H1 (cell line): ENCODE data around the gene NT5C. TPM values are rescaled to one million over a fixed set of nuclear protein-coding genes. Genes with fewer than 3 reads are reported as not detected.

Experiments
- CTCF ChIA-PET: fragments of 300-600 bp; sonication (Branson Sonifier 250); formaldehyde crosslinking; loops from one replicate; lab custom pipeline; 2021; ENCODE audit not compliant: partially characterized antibody; lab: Charles Lee
- POLR2A ChIA-PET: fragments of 300-600 bp; sonication (Branson Sonifier 250); formaldehyde crosslinking; loops from one replicate; lab custom pipeline; 2021; ENCODE audit warnings: inconsistent platforms; ENCODE audit not compliant: partially characterized antibody; lab: Charles Lee
- DNase-seq, 2 experiments: peaks; one replicate each; pipeline versions ENCODE4 v3.0.0 to v3.0.0-alpha.2; 2010 to 2022; ENCODE audit warnings: low spot score in 2 of 2, low read depth in 1 of 2, mixed read lengths in 1 of 2
- FAIRE-seq: peaks from 2 replicates; lab custom pipeline; 2011; peaks lifted over from hg19 to GRCh38; lab: Jason Lieb, UNC
- H2AFZ ChIP-seq: 2 replicates; pipeline ENCODE4 v1.8.1; 2012; ENCODE audit warnings: low read length, inconsistent platforms
- H2AK5ac ChIP-seq: 2 replicates; pipeline ENCODE4 v1.6.1; 2013; ENCODE audit warnings: low read depth, low read length
- H2BK120ac ChIP-seq: replicated peaks from 2 replicates; pipeline ENCODE3; 2013; ENCODE audit warnings: low read depth, low read length, inconsistent platforms
- H2BK12ac ChIP-seq: 2 replicates; pipeline ENCODE4 v1.6.1; 2013; ENCODE audit warnings: low read depth, low read length
- H2BK15ac ChIP-seq: 2 replicates; pipeline ENCODE4 v1.6.1; 2013; ENCODE audit warnings: low read length
- H2BK20ac ChIP-seq: 2 replicates; pipeline ENCODE4 v1.6.1; 2013; ENCODE audit warnings: low read length
- H2BK5ac ChIP-seq: 2 replicates; pipeline ENCODE4 v1.6.1; 2013; ENCODE audit warnings: low read depth, low read length
- H3K14ac ChIP-seq: 2 replicates; pipeline ENCODE4 v1.6.1; 2013; ENCODE audit warnings: inconsistent platforms; ENCODE audit not compliant: insufficient read length
- H3K18ac ChIP-seq: 2 replicates; pipeline ENCODE4 v1.6.1; 2013; ENCODE audit warnings: low read length; ENCODE audit errors: extremely low read depth
- H3K23ac ChIP-seq: 2 replicates; pipeline ENCODE4 v1.6.1; 2013; ENCODE audit warnings: inconsistent platforms; ENCODE audit not compliant: insufficient read length
- H3K23me2 ChIP-seq: 2 replicates; pipeline ENCODE4 v1.6.1; 2013; ENCODE audit warnings: low read depth, low read length
- H3K27ac ChIP-seq: 2 replicates; pipeline ENCODE4 v1.6.1; 2011; ENCODE audit warnings: low read depth, low read length, inconsistent platforms
- H3K27me3 ChIP-seq, 4 experiments: replicated peaks in 1 of 4; 1 replicate in 1 of 4; 2 replicates in 3 of 4; pipeline versions ENCODE4 v1.6.1 to v1.8.1; 2011 to 2013; ENCODE audit warnings: low read length in 3 of 4, mild to moderate bottlenecking in 3 of 4, inconsistent platforms in 2 of 4, mixed read lengths in 2 of 4, moderate library complexity in 1 of 4; ENCODE audit not compliant: control insufficient read depth in 3 of 4, insufficient read depth in 3 of 4; ENCODE audit errors: extremely low read depth in 1 of 4
- H3K36me3 ChIP-seq, 4 experiments: 2 replicates each; pipeline versions ENCODE4 v1.6.1 to v1.8.1; 2011 to 2013; ENCODE audit warnings: mild to moderate bottlenecking in 4 of 4, low read length in 3 of 4, moderate library complexity in 2 of 4, control low read depth in 1 of 4, inconsistent platforms in 1 of 4; ENCODE audit not compliant: insufficient read depth in 4 of 4, control insufficient read depth in 2 of 4
- H3K4ac ChIP-seq: replicated peaks from 2 replicates; pipeline ENCODE3; 2013; ENCODE audit warnings: low read length, low read depth, mixed read lengths, inconsistent platforms; ENCODE audit not compliant: insufficient read length
- H3K4me1 ChIP-seq, 4 experiments: replicated peaks in 1 of 4; 1 replicate in 1 of 4; 2 replicates in 3 of 4; pipeline versions ENCODE4 v1.6.1 to v1.8.1; 2011 to 2013; ENCODE audit warnings: low read length in 3 of 4, inconsistent platforms in 2 of 4, mixed read lengths in 1 of 4; ENCODE audit not compliant: insufficient read depth in 4 of 4, control insufficient read depth in 3 of 4
- H3K4me2 ChIP-seq, 2 experiments: 2 replicates each; pipeline versions ENCODE4 v1.6.1 to v1.8.1; 2011 to 2013; ENCODE audit warnings: low read depth in 2 of 2, low read length in 2 of 2, control low read depth in 1 of 2, inconsistent platforms in 1 of 2, mild to moderate bottlenecking in 1 of 2; ENCODE audit not compliant: insufficient read depth in 1 of 2
- H3K4me3 ChIP-seq, 4 experiments: fragments of 200-600, 300-600 bp in 1 of 4; sonication (generic), shearing (Covaris generic), sonication (Bioruptor Twin) in 1 of 4; 2 replicates each; pipeline versions ENCODE4 v1.5.1 to v1.8.1; 2011 to 2016; ENCODE audit warnings: low read length in 4 of 4, low read depth in 3 of 4, control low read depth in 2 of 4, inconsistent platforms in 2 of 4, mild to moderate bottlenecking in 2 of 4, mixed read lengths in 1 of 4, moderate library complexity in 1 of 4; ENCODE audit not compliant: insufficient read depth in 2 of 4; ENCODE audit errors: extremely low read depth in 1 of 4
- H3K56ac ChIP-seq: replicated peaks from 2 replicates; pipeline ENCODE3; 2013; ENCODE audit warnings: low read depth, mild to moderate bottlenecking, mixed read lengths, low read length, inconsistent platforms; ENCODE audit not compliant: insufficient read length
- H3K79me1 ChIP-seq: 2 replicates; pipeline ENCODE4 v1.6.1; 2013; ENCODE audit warnings: low read depth, low read length, control low read depth
- H3K79me2 ChIP-seq, 2 experiments: 2 replicates each; pipeline versions ENCODE4 v1.6.1 to v1.8.1; 2012 to 2013; ENCODE audit warnings: low read length in 2 of 2, mild to moderate bottlenecking in 2 of 2, inconsistent platforms in 1 of 2; ENCODE audit not compliant: insufficient read depth in 2 of 2, control insufficient read depth in 1 of 2
- H3K9ac ChIP-seq, 4 experiments: replicated peaks in 1 of 4; 1 replicate in 1 of 4; 2 replicates in 3 of 4; pipeline versions ENCODE4 v1.6.1 to v1.8.1; 2011 to 2013; ENCODE audit warnings: low read depth in 3 of 4, low read length in 3 of 4, control low read depth in 2 of 4, mild to moderate bottlenecking in 2 of 4, moderate library complexity in 2 of 4, inconsistent platforms in 1 of 4; ENCODE audit errors: extremely low read depth in 1 of 4
- H3K9me3 ChIP-seq, 2 experiments: 2 replicates each; pipeline versions ENCODE4 v1.6.1 to v1.8.1; 2012 to 2013; ENCODE audit warnings: mild to moderate bottlenecking in 2 of 2, moderate library complexity in 2 of 2, control low read depth in 1 of 2, inconsistent platforms in 1 of 2, low read depth in 1 of 2, low read length in 1 of 2, mixed read lengths in 1 of 2; ENCODE audit not compliant: insufficient read depth in 2 of 2
- H4K20me1 ChIP-seq, 2 experiments: replicated peaks in 1 of 2; 2 replicates each; pipeline versions ENCODE3 to v1.8.1; 2011 to 2013; ENCODE audit warnings: inconsistent platforms in 2 of 2, low read length in 2 of 2, mild to moderate bottlenecking in 1 of 2; ENCODE audit not compliant: insufficient read depth in 2 of 2, control insufficient read depth in 1 of 2
- H4K5ac ChIP-seq: 2 replicates; pipeline ENCODE4 v1.6.1; 2013; ENCODE audit warnings: low read length, low read depth, mixed read lengths, inconsistent platforms; ENCODE audit not compliant: insufficient read length
- H4K8ac ChIP-seq: 2 replicates; pipeline ENCODE4 v1.8.0; 2013; ENCODE audit warnings: mild to moderate bottlenecking, moderate library complexity, low read length, inconsistent platforms; ENCODE audit not compliant: insufficient read depth; ENCODE audit errors: extremely low read depth
- H4K91ac ChIP-seq: replicated peaks from 2 replicates; pipeline ENCODE3; 2013; ENCODE audit warnings: low read length, mixed read lengths, inconsistent platforms; ENCODE audit not compliant: insufficient read length
- BRCA1 ChIP-seq: IDR thresholded peaks from 2 replicates; pipeline ENCODE4 v1.6.1; 2012; ENCODE audit warnings: low read depth, low read length, improper control_type of control experiment
- POLR2AphosphoS5 ChIP-seq: IDR thresholded peaks from 2 replicates; pipeline ENCODE4 v1.6.1; 2011; ENCODE audit warnings: low read depth, low read length
- RNF2 ChIP-seq: fragments of 200-900, 300-1000 bp; sonication (generic); IDR thresholded peaks from 2 replicates; pipeline ENCODE4 v1.7.1; 2016; ENCODE audit warnings: borderline replicate concordance, low read depth, mild to moderate bottlenecking, antibody characterized with exemption, low read length; ENCODE audit not compliant: poor library complexity, severe bottlenecking; ENCODE audit errors: missing control alignments
- SIN3A ChIP-seq, 2 experiments: IDR thresholded peaks in 1 of 2; conservative IDR thresholded peaks in 1 of 2; 2 replicates each; pipeline ENCODE4 v1.6.1; 2011 to 2012; ENCODE audit warnings: low read length in 2 of 2, improper control_type of control experiment in 1 of 2, low read depth in 1 of 2, mild to moderate bottlenecking in 1 of 2
- ZNF274 ChIP-seq: IDR thresholded peaks from 2 replicates; pipeline ENCODE4 v1.7.0; 2012; ENCODE audit warnings: low read length, borderline replicate concordance; ENCODE audit errors: extremely low read depth
- WGBS, 2 experiments: shearing (Covaris generic) in 1 of 2; methylation state at CpG; one replicate each; pipeline versions ENCODE4 v1.1.6 to v1.1.7; 2013 to 2015; ENCODE audit warnings: low lambda C conversion rate in 2 of 2, mixed read lengths in 2 of 2, inconsistent platforms in 1 of 2, low coverage in 1 of 2, missing lambda C conversion rate in 1 of 2; ENCODE audit not compliant: insufficient replicate concordance in 2 of 2, insufficient coverage in 1 of 2, insufficient read length in 1 of 2; ENCODE audit errors: extremely low coverage in 1 of 2, missing lambda C conversion rate in 1 of 2; 5-methylcytosine and 5-hydroxymethylcytosine counted together
- polyA plus RNA-seq, 7 experiments: library from polyadenylated mRNA; depleted of rRNA in 3 of 7; stranded (reverse) in 5 of 7; unstranded in 2 of 7; fragments of >200 nt in 5 of 7; fragments of 200-250 nt in 2 of 7; gene quantifications; 1 replicate in 5 of 7; 2 replicates in 1 of 7; 4 replicates in 1 of 7; pipeline versions ENCODE4 v1.2.1 to v1.2.3, GENCODE V29; 2011 to 2013; ENCODE audit warnings: missing spikeins in 2 of 7, mixed read lengths in 2 of 7
- total RNA-seq: library from RNA; stranded (reverse); fragmentation: NEBNext Ultra II Directional; extraction: Animal tissue kit (Norgen Biotek cat#: 25700); gene quantifications from 2 replicates; pipeline ENCODE4 v1.2.1, GENCODE V29; 2021

Gene NT5C
- total and polyA plus RNA-seq, 2 of the 8 experiments (the other 6 are each of a cell fraction or from before 2014, with no cell fraction given), result 52.1 to 66.4 TPM

GRCh38 chr17:75138519-75138918 is 7.0 kb upstream of the NT5C start:
- H3K14ac ChIP-seq, result no peak overlapping the region
- H3K36me3 ChIP-seq, result peaks cover 11 to 77% (median 34%) of the 10 kb centered on the region in 4 experiments
- FAIRE-seq (no peak), DNase-seq (no peak)
- no peaks in the 10 kb centered on the region for H3K4me1 ChIP-seq
- ChIA-PET POLR2A (interaction anchor here (0.9 to 4.9 kb wide), 8 partner anchors 11 to 99 kb away, joined by 3 to 29 read pairs (median 6); partner anchors contain the start of gene JPT1), CTCF (interaction anchor here (0.8 to 1.7 kb wide), 3 partner anchors 8 to 102 kb away, joined by 3 to 6 read pairs (median 3); partner anchors contain the start of gene NT5C)
- no peak overlapping the region for H3K18ac ChIP-seq
- no peak overlapping the region for H4K91ac ChIP-seq
- no peak overlapping the region for H2AFZ ChIP-seq
- peaks cover 0 to 2% of the 10 kb centered on the region in 2 experiments for H4K20me1 ChIP-seq
- 96% methylated on average over 5 of the region's 5 CpGs; no CpG with 5 or more reads in 1 of the 2 experiments for WGBS, 2 experiments
- H3K4me2 ChIP-seq, result no peak overlapping the region
- H3K23ac ChIP-seq, result no peak overlapping the region
- no peak overlapping the region for H4K8ac ChIP-seq
- no peak overlapping the region for H2BK120ac ChIP-seq
- H2BK5ac ChIP-seq, result no peak overlapping the region
- no peaks in the 10 kb centered on the region; the same call in 1 of the 2 replicates for H3K23me2 ChIP-seq
- H2AK5ac ChIP-seq, result no peak overlapping the region
- no peaks in the 10 kb centered on the region for H3K9me3 ChIP-seq
- H3K9ac ChIP-seq, result no peak overlapping the region
- H3K4me3 ChIP-seq, result no peak overlapping the region
- no peak overlapping the region for H2BK20ac ChIP-seq
- no peak overlapping the region for H2BK12ac ChIP-seq
- no peaks in the 10 kb centered on the region for H3K27me3 ChIP-seq
- H3K27ac ChIP-seq, result no peak overlapping the region
- TF ChIP-seq RNF2, result no peak
- no peak for TF ChIP-seq ZNF274
- TF ChIP-seq POLR2AphosphoS5, result peak; percentile 39; the same call in 1 of the 2 replicates
- no peak for TF ChIP-seq BRCA1
- no peak for TF ChIP-seq SIN3A (conservative IDR thresholded peaks at IDR 0.05 in 1 of 2, IDR thresholded peaks at IDR 0.05 in 1 of 2; ENCODE audit: low read depth in 1 of 2, low read length in 2 of 2)
- H3K79me2 ChIP-seq, result peaks cover 0 to 3% of the 10 kb centered on the region in 2 experiments; a peak in 1 of 4 replicates
- no peak overlapping the region for H3K4ac ChIP-seq
- H3K56ac ChIP-seq, result no peak overlapping the region
- H3K79me1 ChIP-seq, result no peaks in the 10 kb centered on the region
- H4K5ac ChIP-seq, result no peak overlapping the region
- no peak overlapping the region for H2BK15ac ChIP-seq
